ENCODE data around the gene EYS. TPM values are rescaled to one million over a fixed set of nuclear protein-coding genes. Genes with fewer than 3 reads are reported as not detected.

The EYS gene
- total RNA-seq, 1 donor from 2014 or later, result 0.08 TPM

DNA sequence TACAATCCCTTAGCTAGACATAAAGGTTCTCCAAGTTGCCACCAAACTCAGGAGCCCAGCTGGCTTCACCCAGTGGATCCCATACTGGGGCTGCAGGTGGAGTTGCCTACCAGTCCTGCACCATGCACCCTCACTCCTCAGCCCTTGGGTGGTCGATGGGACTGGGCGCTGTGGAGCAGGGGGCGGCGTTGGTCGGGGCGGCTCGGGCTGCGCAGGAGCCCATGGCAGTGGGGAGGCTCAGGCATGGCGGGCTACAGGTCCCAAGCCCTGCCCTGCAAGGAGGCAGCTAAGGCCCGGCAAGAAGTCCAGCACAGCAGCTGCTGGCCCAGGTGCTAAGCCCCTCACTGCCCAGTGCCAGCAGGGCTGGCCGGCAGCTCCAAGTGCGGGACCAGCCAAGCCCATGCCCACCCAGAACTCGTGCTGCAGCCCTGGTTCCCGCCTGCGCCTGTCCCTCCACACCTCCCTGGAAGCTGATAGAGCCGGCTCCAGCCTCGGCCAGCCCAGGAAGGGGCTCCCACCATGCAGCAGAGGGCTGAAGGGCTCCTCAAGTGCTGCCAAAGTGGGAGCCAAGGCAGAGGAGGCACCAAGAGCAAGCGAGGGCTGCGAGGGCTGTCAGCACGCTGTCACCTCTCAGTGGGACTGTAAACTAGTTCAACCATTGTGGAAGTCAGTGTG is 1159.3 kb downstream of the EYS start:
- TF ChIP-seq, protein P1, sequence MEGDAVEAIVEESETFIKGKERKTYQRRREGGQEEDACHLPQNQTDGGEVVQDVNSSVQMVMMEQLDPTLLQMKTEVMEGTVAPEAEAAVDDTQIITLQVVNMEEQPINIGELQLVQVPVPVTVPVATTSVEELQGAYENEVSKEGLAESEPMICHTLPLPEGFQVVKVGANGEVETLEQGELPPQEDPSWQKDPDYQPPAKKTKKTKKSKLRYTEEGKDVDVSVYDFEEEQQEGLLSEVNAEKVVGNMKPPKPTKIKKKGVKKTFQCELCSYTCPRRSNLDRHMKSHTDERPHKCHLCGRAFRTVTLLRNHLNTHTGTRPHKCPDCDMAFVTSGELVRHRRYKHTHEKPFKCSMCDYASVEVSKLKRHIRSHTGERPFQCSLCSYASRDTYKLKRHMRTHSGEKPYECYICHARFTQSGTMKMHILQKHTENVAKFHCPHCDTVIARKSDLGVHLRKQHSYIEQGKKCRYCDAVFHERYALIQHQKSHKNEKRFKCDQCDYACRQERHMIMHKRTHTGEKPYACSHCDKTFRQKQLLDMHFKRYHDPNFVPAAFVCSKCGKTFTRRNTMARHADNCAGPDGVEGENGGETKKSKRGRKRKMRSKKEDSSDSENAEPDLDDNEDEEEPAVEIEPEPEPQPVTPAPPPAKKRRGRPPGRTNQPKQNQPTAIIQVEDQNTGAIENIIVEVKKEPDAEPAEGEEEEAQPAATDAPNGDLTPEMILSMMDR (IDR thresholded peaks at IDR 0.05; ENCODE audit: borderline replicate concordance), result no peak
- Histone ChIP-seq H3K36me3 (no peaks in the 10 kb centered on the region), H3K4me3 (no peak overlapping the region), H3K27me3 (ENCODE audit: low read depth) (no peaks in the 10 kb centered on the region), H3K4me1 (no peaks in the 10 kb centered on the region), H3K9me3 (replicated peaks) (peaks cover 30% of the 10 kb centered on the region), H3K27ac (replicated peaks) (no peak overlapping the region)
- intact Hi-C loops (cut with micrococcal nuclease), result no loop called here
- no peak for DNase-seq

DNA sequence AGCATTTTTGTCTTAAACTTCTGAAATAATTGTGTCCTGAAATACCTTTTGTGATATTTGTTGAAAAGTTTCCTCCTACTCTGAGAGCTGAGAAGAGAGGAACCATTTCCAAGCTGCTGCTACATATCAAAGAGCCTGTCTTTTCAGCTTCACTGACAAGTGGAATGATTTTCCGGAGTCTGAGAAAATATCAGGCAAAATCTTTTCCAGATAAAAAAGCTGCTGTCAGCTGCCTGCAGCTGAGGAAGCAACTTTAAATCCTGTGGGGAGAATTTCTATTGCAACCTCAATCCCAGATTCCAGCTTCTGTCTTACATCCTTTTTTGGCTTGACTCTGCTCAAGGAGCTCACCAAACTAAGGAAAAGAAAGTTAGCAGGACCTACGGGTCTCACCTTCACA is 1167.1 kb downstream of the EYS start:
- DNase-seq, result no peak
- no peak overlapping the region for H3K4me3 ChIP-seq
- H3K4me1 ChIP-seq, result no peaks in the 10 kb centered on the region
- no peaks in the 10 kb centered on the region for H3K36me3 ChIP-seq
- no peak overlapping the region for H3K27ac ChIP-seq (replicated peaks)
- H3K9me3 ChIP-seq (replicated peaks), result peaks cover 21% of the 10 kb centered on the region
- no peaks in the 10 kb centered on the region for H3K27me3 ChIP-seq (ENCODE audit: low read depth)
- TF ChIP-seq, protein P1 (IDR thresholded peaks at IDR 0.05; ENCODE audit: borderline replicate concordance), result no peak
- intact Hi-C loops (cut with micrococcal nuclease), result no loop called here

DNA sequence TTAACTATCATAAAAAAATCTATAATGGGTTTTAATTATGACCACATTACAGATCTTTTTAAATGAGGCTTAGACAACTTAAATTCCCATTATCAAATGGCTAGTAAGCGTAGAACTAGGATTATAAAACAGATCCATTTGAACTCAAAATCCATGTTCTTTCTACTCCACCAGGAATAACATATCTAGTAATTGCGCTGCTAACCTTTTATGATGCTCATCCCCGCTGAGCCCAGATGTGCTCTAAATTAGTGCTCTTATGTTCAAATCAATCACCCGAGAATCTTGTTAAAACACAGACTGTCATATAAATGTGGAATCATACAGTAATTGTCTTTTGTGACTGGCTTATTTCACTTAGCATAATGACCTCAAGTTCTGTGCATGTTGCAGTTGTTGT is 1168.3 kb downstream of the EYS start:
- no peaks in the 10 kb centered on the region for H3K36me3 ChIP-seq
- no peak for DNase-seq
- H3K9me3 ChIP-seq (replicated peaks), result peaks cover 11% of the 10 kb centered on the region
- no peaks in the 10 kb centered on the region for H3K27me3 ChIP-seq (ENCODE audit: low read depth)
- TF ChIP-seq, protein P1 (IDR thresholded peaks at IDR 0.05; ENCODE audit: borderline replicate concordance), result no peak
- no peak overlapping the region for H3K4me3 ChIP-seq
- H3K27ac ChIP-seq (replicated peaks), result no peak overlapping the region
- intact Hi-C loops (cut with micrococcal nuclease), result no loop called here
- no peaks in the 10 kb centered on the region for H3K4me1 ChIP-seq

DNA sequence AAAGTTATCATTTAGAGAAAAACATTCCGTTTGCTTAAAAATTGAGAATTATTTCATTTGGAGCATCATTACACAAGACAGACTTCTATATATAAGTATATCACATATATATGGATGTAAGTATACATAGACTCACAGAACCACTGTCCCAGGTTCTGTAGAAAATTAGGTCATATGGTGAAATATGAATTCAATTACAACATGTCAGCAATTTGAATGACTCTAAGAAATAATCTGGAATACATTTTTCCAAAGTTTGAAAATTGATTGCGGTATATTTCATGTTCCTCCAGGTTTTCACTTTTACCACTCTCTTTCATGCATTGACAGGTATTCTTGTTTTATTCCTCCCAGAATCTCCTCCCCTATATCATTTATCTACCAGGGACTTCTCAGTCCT is 1179.1 kb downstream of the EYS start:
- H3K4me3 ChIP-seq, result no peak overlapping the region
- no peak for DNase-seq
- TF ChIP-seq, protein P1 (IDR thresholded peaks at IDR 0.05; ENCODE audit: borderline replicate concordance), result no peak
- no peaks in the 10 kb centered on the region for H3K27me3 ChIP-seq (ENCODE audit: low read depth)
- no peak overlapping the region for H3K27ac ChIP-seq (replicated peaks)
- no peaks in the 10 kb centered on the region for H3K4me1 ChIP-seq
- intact Hi-C loops (cut with micrococcal nuclease), result no loop called here
- H3K9me3 ChIP-seq (replicated peaks), result peaks cover 14% of the 10 kb centered on the region
- no peaks in the 10 kb centered on the region for H3K36me3 ChIP-seq

DNA sequence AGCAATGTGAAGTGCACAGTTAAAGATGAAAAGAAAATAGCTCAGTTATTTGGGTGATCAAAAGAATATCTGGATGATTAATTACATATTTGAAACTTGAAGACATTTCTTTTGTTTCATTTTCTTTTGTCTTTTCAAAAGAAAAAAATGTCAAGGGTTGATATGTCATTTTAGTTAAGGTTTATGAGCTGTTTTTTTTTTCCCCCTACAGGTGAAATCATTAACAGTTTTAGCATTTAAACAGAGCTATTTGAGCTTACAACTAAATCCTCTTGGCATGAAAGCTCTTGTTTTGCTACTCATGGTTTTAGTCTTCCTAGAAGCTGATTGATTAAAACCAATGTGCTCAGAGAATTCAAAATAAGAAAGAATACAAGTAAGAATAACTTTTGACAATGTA is 1184.2 kb downstream of the EYS start:
- Histone ChIP-seq H3K9me3 (replicated peaks) (peaks cover 14% of the 10 kb centered on the region), H3K36me3 (no peaks in the 10 kb centered on the region), H3K27ac (replicated peaks) (no peak overlapping the region), H3K4me1 (no peaks in the 10 kb centered on the region), H3K4me3 (no peak overlapping the region), H3K27me3 (ENCODE audit: low read depth) (no peaks in the 10 kb centered on the region)
- DNase-seq, result no peak
- TF ChIP-seq, protein P1 (IDR thresholded peaks at IDR 0.05; ENCODE audit: borderline replicate concordance), result no peak
- intact Hi-C loops (cut with micrococcal nuclease), result no loop called here

Measured in left ventricle myocardium inferior (tissue), 1 donor.